Breast epithelium (tissue), 3 donors: ENCODE results near the gene TBC1D2B.

Experiments
- CTCF ChIP-seq, 3 donors: fragments of 450-650 bp; IDR thresholded peaks; one replicate each; pipeline ENCODE4 v1.5.1; 2016 to 2017; ENCODE audit warnings: antibody characterized with exemption in 3 of 3, mild to moderate bottlenecking in 3 of 3, moderate library complexity in 3 of 3
- POLR2A ChIP-seq: fragments of 450-650 bp; IDR thresholded peaks from one replicate; pipeline ENCODE4 v1.6.1; 2016; ENCODE audit warnings: antibody characterized with exemption, mild to moderate bottlenecking, moderate library complexity
- POLR2AphosphoS5 ChIP-seq, 3 donors: sonication (generic); formaldehyde crosslinking; IDR thresholded peaks; one replicate each; pipeline ENCODE4 v1.6.1; 2017; ENCODE audit warnings: antibody characterized with exemption in 3 of 3

- TF ChIP-seq POLR2A = no peak
- no peak for TF ChIP-seq CTCF (IDR thresholded peaks at IDR 0.05)
- no peak for TF ChIP-seq POLR2AphosphoS5 (IDR thresholded peaks at IDR 0.05)
Measured at GRCh38 chr15:77992356-77993222, 84.9 kb downstream of the TBC1D2B start.
